ENCODE results near the gene CORO7. TPM values are rescaled to one million over a fixed set of nuclear protein-coding genes. Genes with fewer than 3 reads are reported as not detected.

Gene CORO7
- total and polyA plus RNA-seq, 9 of the 15 experiments (the other 6 are each of a cell fraction or from before 2014, with no cell fraction given): 0.45 to 77.2 (median 18.7) TPM

- no peak for TF ChIP-seq HSF4 (CRISPR knock-in tag; IDR thresholded peaks at IDR 0.05; ENCODE audit: borderline replicate concordance)
- TF ChIP-seq CBX3 (IDR thresholded peaks at IDR 0.05; ENCODE audit: borderline replicate concordance in 1 of 2, low read length in 2 of 2): peak in 1 of 2 experiments; percentile 11; a peak in 1 of 3 replicates
- TF ChIP-seq ZNF561 (CRISPR knock-in tag; conservative IDR thresholded peaks at IDR 0.05): no peak
- TF ChIP-seq NR2C2 (CRISPR knock-in tag; IDR thresholded peaks at IDR 0.05): no peak; the same call in 1 of the 2 replicates
- TF ChIP-seq NR2C2 (tag; IDR thresholded peaks at IDR 0.05): peak; percentile 11; the same call in 1 of the 2 replicates
- TF ChIP-seq STAT5A (IDR thresholded peaks at IDR 0.05; ENCODE audit: borderline replicate concordance, low read length): no peak
- TF ChIP-seq ZNF143 (CRISPR knock-in tag; IDR thresholded peaks at IDR 0.05): peak; percentile 38; the same call in 1 of the 2 replicates
- TF ChIP-seq ETS1 (conservative IDR thresholded peaks at IDR 0.05; ENCODE audit: control insufficient read depth, low read depth, low read length): peak; percentile 44; the same call in 1 of the 2 replicates
- no peak for TF ChIP-seq CCNT2 (IDR thresholded peaks at IDR 0.05; ENCODE audit: borderline replicate concordance, extremely low read depth, insufficient read length, low read depth, low read length)
- no peak for TF ChIP-seq SRF (CRISPR knock-in tag; IDR thresholded peaks at IDR 0.05)
- TF ChIP-seq POLR2G (IDR thresholded peaks at IDR 0.05; ENCODE audit: low read depth, low read length): 0 out of 2 replicates have a peak, but pooled peaks have one; percentile 36
- TF ChIP-seq NUFIP1 (IDR thresholded peaks at IDR 0.05; ENCODE audit: partially characterized antibody): no peak
- TF ChIP-seq BHLHE40 (IDR thresholded peaks at IDR 0.05; ENCODE audit: low read length): peak; percentile 24; the same call in 1 of the 2 replicates
- TF ChIP-seq GABPB1 (CRISPR knock-in tag; IDR thresholded peaks at IDR 0.05): peak; percentile 8; the same call in 1 of the 2 replicates
- TF ChIP-seq ZNF280A (IDR thresholded peaks at IDR 0.05; ENCODE audit: low read depth, partially characterized antibody): peak; percentile 77
- no peak for TF ChIP-seq ZNF518B (CRISPR knock-in tag; IDR thresholded peaks at IDR 0.05)
- no peak for TF ChIP-seq PREB (CRISPR knock-in tag; IDR thresholded peaks at IDR 0.05)
- no peak for TF ChIP-seq HDAC6 (IDR thresholded peaks at IDR 0.05; ENCODE audit: low read depth, low read length)
Observed at GRCh38 chr16:4313563-4314531, 102.5 kb downstream of the CORO7 start (continued).

Measured in K562 (cell line).